Muscle of arm (tissue), 12 donors: ENCODE results near the gene MYH7B. TPM values are rescaled to one million over a fixed set of nuclear protein-coding genes. Genes with fewer than 3 reads are reported as not detected.

ENCODE experiments used
- DNase-seq: peaks from one replicate; pipeline ENCODE4 v3.0.0-alpha.2; 2013
- polyA plus RNA-seq, 12 donors: library from polyadenylated mRNA; unstranded; fragments of 120-200 nt; gene quantifications; one replicate each; pipeline ENCODE4 v1.2.1, GENCODE V29; 2013; ENCODE audit not compliant: insufficient read length in 12 of 12

Gene MYH7B
- polyA plus RNA-seq, 12 donors, result 56.9 to 480 (median 92.0) TPM

DNA sequence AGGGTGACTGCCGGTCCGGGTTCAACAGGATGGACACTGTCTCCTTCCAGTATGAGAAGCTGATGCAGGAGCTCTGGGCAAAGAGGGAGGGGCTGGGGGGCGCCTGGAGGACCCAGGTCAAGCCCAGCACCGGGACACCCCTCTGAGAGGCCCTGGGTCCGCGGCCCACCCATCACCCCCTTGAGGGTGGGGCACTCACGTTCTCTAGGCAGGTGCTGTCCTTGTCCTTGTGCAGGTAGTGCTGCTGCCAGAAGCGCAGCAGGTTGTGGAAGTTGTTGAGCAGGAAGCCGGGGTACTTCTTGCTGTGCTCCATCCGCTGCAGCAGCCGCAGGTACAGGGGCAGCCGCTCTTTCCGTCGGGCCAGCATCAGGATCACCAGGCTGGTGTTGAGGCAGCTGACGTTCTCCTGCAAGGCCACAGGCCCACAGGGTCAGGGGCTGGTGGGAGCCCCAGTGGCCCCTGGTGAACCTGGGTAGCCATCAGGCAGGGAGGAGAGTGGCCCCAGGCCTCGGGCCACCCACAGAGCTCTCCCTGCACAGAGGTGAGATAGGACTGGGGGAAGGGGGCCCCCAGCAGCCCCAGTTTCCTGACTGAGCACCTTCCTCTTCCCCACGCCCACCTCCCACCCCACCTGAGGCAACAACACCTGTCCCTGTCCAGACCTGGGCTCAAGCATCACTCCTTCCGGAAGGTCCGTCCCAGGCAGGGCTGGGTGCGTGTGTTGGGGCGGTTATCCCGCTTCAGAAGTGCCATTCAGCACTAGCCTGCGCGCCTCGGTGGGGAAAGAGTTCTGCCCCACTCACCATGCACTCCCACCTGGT, 47.8 kb downstream of the MYH7B start:
- DNase-seq, result no peak

DNA sequence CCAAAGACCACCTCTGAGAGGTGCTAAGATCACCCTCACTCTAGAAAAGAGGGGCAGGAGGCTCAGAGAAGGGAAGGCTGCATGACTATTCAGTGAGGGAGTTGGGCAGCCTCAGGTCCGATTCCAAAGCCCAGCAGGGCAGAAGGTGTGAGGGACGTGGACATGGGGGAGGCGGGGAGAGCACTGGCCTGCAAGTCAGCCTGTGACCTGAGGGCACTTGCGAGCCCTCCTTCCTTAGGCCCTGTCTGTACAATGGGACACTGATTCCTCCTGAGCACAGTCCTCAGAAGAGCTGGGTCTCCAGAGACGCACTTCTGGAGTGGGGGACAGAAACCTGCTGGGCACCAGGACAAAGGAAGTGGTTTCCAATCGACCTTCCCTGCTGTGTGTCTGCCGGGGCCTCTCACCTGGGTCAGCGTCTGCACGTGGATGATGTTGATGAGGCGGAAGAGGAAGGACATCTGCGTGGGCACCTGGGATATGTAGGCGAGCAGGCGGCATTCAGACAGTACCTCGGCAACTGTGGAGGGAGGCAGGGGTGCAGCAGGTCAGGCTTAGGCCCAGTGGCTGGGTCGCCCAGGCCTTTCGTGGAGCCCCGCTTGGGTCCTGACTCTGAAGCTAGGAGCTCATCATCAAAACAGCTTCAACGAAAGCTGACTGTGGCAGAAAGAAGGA, 48.5 kb downstream of the MYH7B start:
- no peak for DNase-seq

DNA sequence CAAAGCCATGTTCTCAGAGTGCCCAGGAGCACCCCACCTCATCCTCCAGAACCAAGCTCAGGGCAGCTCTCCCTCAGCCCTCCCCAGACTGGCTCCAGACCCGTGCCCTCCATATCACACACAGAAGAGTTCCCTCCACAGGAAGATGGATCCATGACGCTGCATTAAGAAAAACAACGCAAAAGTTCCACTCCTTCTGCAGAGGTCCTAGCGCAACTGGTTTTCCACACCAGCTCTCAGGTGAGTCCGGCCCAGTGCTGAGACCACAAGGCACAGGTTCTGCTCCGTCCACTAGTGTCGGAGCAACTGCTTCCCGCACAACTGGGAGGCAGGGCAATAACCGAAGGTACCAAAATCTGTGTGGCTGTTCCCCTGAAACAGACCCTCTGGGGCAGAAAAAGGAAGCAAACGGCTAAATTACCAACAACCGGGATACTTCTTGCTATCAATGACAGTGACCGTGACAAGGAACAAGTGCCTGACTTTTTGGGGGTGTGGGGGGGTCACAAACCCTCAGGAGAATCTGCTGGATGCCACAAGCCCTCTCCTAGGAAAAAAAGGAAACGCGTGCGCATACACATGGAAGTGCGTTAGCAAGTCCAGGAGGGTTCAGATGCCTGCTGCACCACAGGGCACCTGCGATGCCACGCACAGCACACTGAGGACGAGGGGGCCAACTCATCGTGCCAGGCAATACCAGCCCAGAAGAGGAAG, 49.2 kb downstream of the MYH7B start:
- DNase-seq, result no peak

Other genes starting within 250 kb of the MYH7B start
- gene NCOA6, start 130.2 kb upstream of the MYH7B start, polyA plus RNA-seq, result 10 to 100 TPM in 11 of 12 donors, not detected in 1; 18.8 to 46.8 (median 25.5) TPM
- gene GGT7, start 83.0 kb upstream of the MYH7B start, polyA plus RNA-seq, result 10 to 100 TPM in 11 of 12 donors, not detected in 1; 11.4 to 27.7 (median 14.4) TPM
- 10 to 100 TPM in 11 of 12 donors, not detected in 1; 39.2 to 74.0 (median 58.6) TPM for gene ACSS2, start 79.3 kb upstream of the MYH7B start, polyA plus RNA-seq
- gene GSS, start 62 bp upstream of the MYH7B start, polyA plus RNA-seq, result 10 to 100 TPM in 11 of 12 donors, not detected in 1; 22.6 to 38.8 (median 28.8) TPM
- 10 to 100 TPM in 11 of 12 donors, not detected in 1; 31.0 to 62.0 (median 56.2) TPM for gene TRPC4AP, start 136.9 kb downstream of the MYH7B start, polyA plus RNA-seq
- gene EDEM2, start 191.5 kb downstream of the MYH7B start, polyA plus RNA-seq, result 10 to 100 TPM in 3 of 12 donors, 1 to 10 TPM in 8, not detected in 1; 7.5 to 11.2 (median 9.5) TPM
- 10 to 100 TPM in 11 of 12 donors, not detected in 1; 30.2 to 55.4 (median 40.6) TPM for gene PROCR, start 216.2 kb downstream of the MYH7B start, polyA plus RNA-seq